Brain pericyte (primary cell): ENCODE measurements around the gene MKRN1.
"Not testable (repeated sequence)": the region's sequence is repeated elsewhere in the genome, so short reads cannot be mapped to it uniquely, and the experiment has no call there.

Experiments used
- DNase-seq: peaks from one replicate; pipeline ENCODE4 v3.0.0-alpha.2; 2012; ENCODE audit warnings: low read depth, low spot score

The MKRN1 gene

GRCh38 chr7:140435252-140435895 lies 43.9 kb downstream of the MKRN1 start:
- no peak for DNase-seq

DNA sequence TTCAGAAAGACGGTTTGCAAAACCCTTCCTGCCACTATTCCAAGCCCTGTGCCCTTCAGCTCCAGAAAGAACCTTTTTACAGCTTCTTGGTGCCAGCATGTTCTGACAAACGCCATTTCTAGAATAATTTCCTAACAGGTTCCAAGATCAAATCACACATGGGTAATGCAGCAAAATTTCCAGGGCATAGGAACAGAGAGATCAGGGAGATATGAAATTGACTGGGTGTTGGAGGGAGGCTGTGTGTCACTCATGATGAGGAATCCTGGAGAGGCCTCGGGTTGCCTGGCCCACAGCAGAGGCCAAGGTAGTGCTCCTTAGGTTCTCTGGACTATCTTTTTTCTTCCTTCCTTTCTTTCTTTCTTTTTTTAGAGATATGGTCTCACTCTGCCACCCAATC lies 45.9 kb downstream of the MKRN1 start:
- DNase-seq: no peak

DNA sequence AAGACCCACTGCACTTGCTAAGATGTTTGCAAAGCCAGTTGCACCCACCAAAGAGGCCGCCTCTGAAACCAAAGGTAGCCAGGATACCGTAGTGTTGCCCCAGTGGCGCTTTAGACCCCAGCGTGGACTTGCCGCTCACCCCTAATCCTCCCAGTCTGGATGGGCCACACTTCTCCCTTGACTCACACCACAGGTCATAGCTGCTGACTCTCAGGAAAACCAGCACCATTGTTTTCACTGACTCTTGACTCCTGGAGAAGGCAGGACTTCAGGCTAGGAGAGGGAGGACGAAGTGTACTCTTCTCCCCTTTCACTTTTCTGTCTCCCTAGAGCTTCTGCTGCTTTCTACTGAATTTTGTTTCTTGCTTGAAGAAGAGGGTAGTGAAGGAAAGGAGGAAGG lies 53.2 kb downstream of the MKRN1 start:
- no peak for DNase-seq

GRCh38 chr7:140425718-140426117 lies 53.6 kb downstream of the MKRN1 start:
- no peak for DNase-seq

- no peak for DNase-seq
These were observed 55.8 kb downstream of the MKRN1 start for GRCh38 chr7:140423501-140423900.

DNA sequence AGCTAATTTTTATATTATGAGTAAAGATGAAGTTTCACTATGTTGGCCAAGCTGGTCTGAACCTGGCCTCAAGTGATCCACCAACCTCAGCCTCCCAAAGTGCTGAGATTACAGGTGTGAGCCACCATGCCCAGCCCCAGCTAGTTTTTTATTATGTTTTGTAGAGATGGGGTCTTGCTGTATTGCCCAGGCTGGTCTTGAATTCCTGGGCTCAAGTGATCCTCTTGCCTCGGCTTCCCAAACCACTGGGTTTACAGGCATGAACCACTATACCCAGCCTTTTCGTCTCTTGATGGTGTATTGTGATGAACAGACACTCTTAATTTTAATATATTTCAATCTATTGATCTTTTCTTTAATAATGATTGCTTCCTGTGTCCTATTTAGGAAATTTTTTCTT lies 57.8 kb downstream of the MKRN1 start:
- DNase-seq: no peak

GRCh38 chr7:140418653-140419052 lies 60.7 kb downstream of the MKRN1 start:
- DNase-seq: no peak

GRCh38 chr7:140418156-140418472 lies 61.2 kb downstream of the MKRN1 start:
- not testable (repeated sequence) for DNase-seq

GRCh38 chr7:140417456-140418155 lies 61.7 kb downstream of the MKRN1 start:
- DNase-seq: no peak

- DNase-seq: no peak
These were observed 62.7 kb downstream of the MKRN1 start for GRCh38 chr7:140416560-140416959.

GRCh38 chr7:140415816-140416215 lies 63.5 kb downstream of the MKRN1 start:
- DNase-seq: not testable (repeated sequence)

- DNase-seq: no peak
These were observed 63.9 kb downstream of the MKRN1 start for GRCh38 chr7:140415361-140415760.

DNA sequence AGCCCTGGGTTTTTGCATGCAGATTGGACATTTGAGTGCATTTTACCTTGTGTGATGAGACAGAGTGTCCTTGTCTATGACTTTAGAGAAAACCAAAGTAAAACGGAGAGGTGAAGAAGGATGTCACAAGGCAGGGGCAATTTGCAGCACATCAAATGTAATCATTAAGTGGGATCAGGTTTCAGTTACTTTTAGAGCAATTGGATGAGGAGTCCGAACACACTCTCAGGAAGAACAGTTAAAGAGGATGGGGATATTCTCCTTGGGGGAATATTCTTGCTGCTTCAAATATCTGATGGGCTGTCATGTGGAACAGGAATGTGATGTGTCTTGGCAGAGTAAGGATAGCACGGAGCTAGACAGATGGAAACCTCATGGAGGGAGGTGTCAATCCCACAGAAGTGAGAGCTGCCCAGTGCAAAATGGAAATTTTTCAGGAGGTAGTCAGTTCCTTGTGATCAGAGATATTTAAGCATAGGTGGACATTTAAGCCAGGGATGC lies 74.7 kb downstream of the MKRN1 start:
- DNase-seq: no peak

DNA sequence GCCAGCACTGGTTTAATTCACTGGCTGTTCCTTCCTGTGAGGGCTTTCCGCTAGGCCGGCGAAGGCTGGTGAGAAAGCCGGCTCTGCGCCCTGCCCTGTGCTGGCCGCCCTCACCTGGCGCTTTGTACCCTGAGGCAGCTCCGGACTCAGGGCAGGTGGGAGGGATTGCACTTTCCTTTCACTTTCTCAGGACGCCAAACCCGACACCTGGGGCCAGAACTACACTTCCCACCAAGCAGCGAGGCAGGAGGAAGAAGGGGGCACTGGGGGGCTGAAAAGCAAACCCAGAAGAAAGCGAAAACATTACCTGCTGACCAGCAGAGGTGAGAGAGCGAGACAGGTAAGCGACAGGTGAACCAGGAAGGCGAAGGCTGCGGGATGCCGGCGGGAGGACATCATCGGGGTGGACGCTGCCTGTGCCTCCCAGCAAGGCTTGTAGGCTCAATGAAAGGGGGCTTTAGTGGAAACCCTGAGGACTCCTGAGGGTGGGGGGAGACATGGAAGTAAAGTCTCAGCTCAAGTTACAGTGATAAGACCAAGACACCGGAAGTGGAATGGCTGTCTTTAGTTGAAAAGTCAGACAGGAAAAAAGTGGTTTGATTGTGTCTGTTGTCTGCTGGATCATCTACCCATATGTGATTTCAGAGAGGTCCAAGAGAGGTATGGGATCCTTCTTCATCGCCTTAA lies 75.3 kb downstream of the MKRN1 start, which contains the start of gene RAB19:
RAB19 (plus strand) TSS at position 181 of the 687 bp plus-strand sequence. CDS start 3,589 bp downstream, outside the sequence.
- no peak for DNase-seq
